Stimulated activated naive CD8-positive, alpha-beta T cell treated with anti-CD3 and anti-CD28 coated beads, Interleukin-15, Interleukin-2, amounts not matched to agents 100 ng/mL and 50 ng/mL, for 24 hours (primary cell): ENCODE results near the gene HOMER2.
A peak's percentile ranks its signal among the peaks of the same experiment; 100 is the strongest.
"Not testable (repeated sequence)": the region's sequence is repeated elsewhere in the genome, so short reads cannot be mapped to it uniquely, and the experiment has no call there.

Source experiments
- H3K27ac Mint-ChIP-seq: one replicate; pipeline ENCODE4 v1.8.0; 2021; ENCODE audit warnings: mild to moderate bottlenecking, mixed read lengths
- H3K27me3 Mint-ChIP-seq: one replicate; pipeline ENCODE4 v1.8.0; 2021; ENCODE audit warnings: mixed read lengths
- H3K36me3 Mint-ChIP-seq: one replicate; pipeline ENCODE4 v1.8.0; 2021; ENCODE audit warnings: low read depth, mixed read lengths
- H3K4me1 Mint-ChIP-seq: one replicate; pipeline ENCODE4 v1.8.0; 2021; ENCODE audit warnings: low read depth, mixed read lengths
- H3K4me3 Mint-ChIP-seq: one replicate; pipeline ENCODE4 v1.8.0; 2021; ENCODE audit warnings: mild to moderate bottlenecking, mixed read lengths
- H3K9me3 Mint-ChIP-seq: one replicate; pipeline ENCODE4 v1.8.0; 2021; ENCODE audit warnings: mixed read lengths

HOMER2 gene

GRCh38 chr15:82950295-82950694, 2.2 kb downstream of the HOMER2 start:
- H3K4me3 Mint-ChIP-seq, result no peak overlapping the region
- no peaks in the 10 kb centered on the region for H3K36me3 Mint-ChIP-seq
- no peak overlapping the region for H3K27ac Mint-ChIP-seq
- peaks cover 5% of the 10 kb centered on the region for H3K4me1 Mint-ChIP-seq
- H3K9me3 Mint-ChIP-seq, result no peaks in the 10 kb centered on the region
- peaks cover 13% of the 10 kb centered on the region for H3K27me3 Mint-ChIP-seq

- no peaks in the 10 kb centered on the region for H3K36me3 Mint-ChIP-seq
- H3K4me3 Mint-ChIP-seq, result no peak overlapping the region
- no peak overlapping the region for H3K27ac Mint-ChIP-seq
- no peaks in the 10 kb centered on the region for H3K9me3 Mint-ChIP-seq
- H3K27me3 Mint-ChIP-seq, result peaks cover 8% of the 10 kb centered on the region
- no peaks in the 10 kb centered on the region for H3K4me1 Mint-ChIP-seq
These were observed 6.3 kb downstream of the HOMER2 start for GRCh38 chr15:82946155-82946701.

DNA sequence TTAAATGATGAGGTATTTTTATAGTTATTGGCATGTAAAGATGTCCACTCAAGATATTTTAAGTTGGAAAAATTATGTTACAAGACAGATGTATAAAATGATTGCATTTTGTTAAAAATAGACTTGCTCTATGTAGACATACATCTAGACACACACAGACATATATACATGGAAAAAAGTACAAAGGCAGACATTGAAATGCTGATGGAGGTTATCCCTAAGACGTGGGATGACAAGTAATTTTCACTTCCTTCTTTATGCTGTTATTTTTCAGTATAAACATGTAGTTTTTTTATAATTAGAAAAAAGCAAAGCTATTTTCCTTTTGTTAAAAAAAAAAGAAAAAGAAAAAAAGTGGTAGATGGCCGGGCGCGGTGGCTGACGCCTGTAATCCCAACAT, 7.2 kb downstream of the HOMER2 start:
- Mint-ChIP-seq H3K4me3 (no peak overlapping the region), H3K27ac (no peak overlapping the region), H3K9me3 (no peaks in the 10 kb centered on the region), H3K36me3 (no peaks in the 10 kb centered on the region), H3K4me1 (no peaks in the 10 kb centered on the region), H3K27me3 (peaks cover 8% of the 10 kb centered on the region)

DNA sequence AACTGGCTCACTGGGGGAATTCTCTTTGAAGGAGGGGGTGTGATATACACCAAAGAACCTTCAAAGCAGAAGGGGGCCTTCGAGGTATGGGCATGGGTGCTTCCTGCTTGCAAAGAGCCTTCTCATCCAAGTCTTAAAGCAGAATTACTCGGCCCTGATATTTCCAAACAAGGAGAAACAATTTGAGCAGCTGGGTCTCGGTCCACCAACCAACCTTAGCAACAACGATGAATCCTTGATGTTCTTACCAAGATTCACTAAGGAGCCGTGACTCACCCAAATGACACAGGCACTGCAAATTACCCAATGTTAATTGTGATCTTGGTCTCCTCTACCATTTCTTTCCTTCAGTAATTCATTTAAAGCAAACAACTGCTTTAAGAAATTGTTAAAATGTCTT, 7.7 kb downstream of the HOMER2 start:
- no peaks in the 10 kb centered on the region for H3K4me1 Mint-ChIP-seq

GRCh38 chr15:82944056-82944455, 8.5 kb downstream of the HOMER2 start:
- H3K9me3 Mint-ChIP-seq, result no peaks in the 10 kb centered on the region
- H3K4me3 Mint-ChIP-seq, result no peak overlapping the region
- no peak overlapping the region for H3K27ac Mint-ChIP-seq
- H3K4me1 Mint-ChIP-seq, result no peaks in the 10 kb centered on the region
- H3K27me3 Mint-ChIP-seq, result peaks cover 8% of the 10 kb centered on the region
- H3K36me3 Mint-ChIP-seq, result no peaks in the 10 kb centered on the region

More for the DNA sequence above, 7.7 kb downstream of the HOMER2 start:
- Mint-ChIP-seq H3K4me3 (no peak overlapping the region), H3K36me3 (no peaks in the 10 kb centered on the region), H3K27ac (no peak overlapping the region), H3K27me3 (peaks cover 8% of the 10 kb centered on the region), H3K9me3 (no peaks in the 10 kb centered on the region)

GRCh38 chr15:82943176-82943575, 9.3 kb downstream of the HOMER2 start:
- H3K4me1 Mint-ChIP-seq, result no peaks in the 10 kb centered on the region
- no peaks in the 10 kb centered on the region for H3K9me3 Mint-ChIP-seq
- H3K4me3 Mint-ChIP-seq, result no peak overlapping the region
- H3K27me3 Mint-ChIP-seq, result peaks cover 8% of the 10 kb centered on the region
- no peaks in the 10 kb centered on the region for H3K36me3 Mint-ChIP-seq
- H3K27ac Mint-ChIP-seq, result no peak overlapping the region

- H3K4me3 Mint-ChIP-seq, result no peak overlapping the region
- no peaks in the 10 kb centered on the region for H3K4me1 Mint-ChIP-seq
- H3K36me3 Mint-ChIP-seq, result no peaks in the 10 kb centered on the region
- H3K27me3 Mint-ChIP-seq, result peaks cover 8% of the 10 kb centered on the region
- H3K9me3 Mint-ChIP-seq, result no peaks in the 10 kb centered on the region
- H3K27ac Mint-ChIP-seq, result no peak overlapping the region
These were observed 9.8 kb downstream of the HOMER2 start for GRCh38 chr15:82942691-82943090.

DNA sequence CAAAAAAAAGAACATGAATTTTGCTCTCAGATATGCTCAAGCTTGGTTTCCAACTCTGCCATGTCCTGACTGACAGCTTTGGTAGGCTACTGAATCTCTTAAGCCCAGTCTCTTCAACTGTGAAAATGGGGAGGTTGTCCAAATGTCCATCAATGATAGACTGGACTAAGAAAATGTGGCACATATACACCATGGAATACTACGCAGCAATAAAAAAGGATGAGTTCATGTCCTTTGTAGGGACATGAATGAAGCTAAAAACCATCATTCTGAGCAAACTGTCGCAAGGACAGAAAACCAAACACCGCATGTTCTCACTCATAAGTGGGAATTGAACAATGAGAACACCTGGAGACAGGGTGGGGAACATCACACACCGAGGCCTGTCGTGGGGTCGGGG, 12.8 kb downstream of the HOMER2 start:
- H3K36me3 Mint-ChIP-seq, H3K4me1 Mint-ChIP-seq, H3K9me3 Mint-ChIP-seq, H3K27me3 Mint-ChIP-seq, H3K27ac Mint-ChIP-seq, H3K4me3 Mint-ChIP-seq: not testable (repeated sequence)

GRCh38 chr15:82937712-82938058, 14.8 kb downstream of the HOMER2 start:
- H3K27me3 Mint-ChIP-seq, result no peaks in the 10 kb centered on the region
- H3K27ac Mint-ChIP-seq, result no peak overlapping the region
- no peak overlapping the region for H3K4me3 Mint-ChIP-seq
- no peaks in the 10 kb centered on the region for H3K36me3 Mint-ChIP-seq
- no peaks in the 10 kb centered on the region for H3K9me3 Mint-ChIP-seq
- H3K4me1 Mint-ChIP-seq, result peaks cover 15% of the 10 kb centered on the region

GRCh38 chr15:82936966-82937711, 15.4 kb downstream of the HOMER2 start:
- Mint-ChIP-seq H3K4me1 (peaks cover 15% of the 10 kb centered on the region), H3K27me3 (no peaks in the 10 kb centered on the region), H3K9me3 (no peaks in the 10 kb centered on the region), H3K27ac (no peak overlapping the region), H3K36me3 (no peaks in the 10 kb centered on the region), H3K4me3 (no peak overlapping the region)

GRCh38 chr15:82935382-82935781, 17.1 kb downstream of the HOMER2 start:
- Mint-ChIP-seq H3K27ac (peak overlapping the region; percentile 16), H3K27me3 (no peaks in the 10 kb centered on the region), H3K4me3 (no peak overlapping the region), H3K4me1 (peaks cover 15% of the 10 kb centered on the region), H3K9me3 (no peaks in the 10 kb centered on the region), H3K36me3 (no peaks in the 10 kb centered on the region)

- Mint-ChIP-seq H3K9me3 (no peaks in the 10 kb centered on the region), H3K4me3 (no peak overlapping the region), H3K4me1 (peaks cover 15% of the 10 kb centered on the region), H3K27ac (no peak overlapping the region), H3K27me3 (no peaks in the 10 kb centered on the region), H3K36me3 (no peaks in the 10 kb centered on the region)
These were observed 18.2 kb downstream of the HOMER2 start for GRCh38 chr15:82934100-82934880.

DNA sequence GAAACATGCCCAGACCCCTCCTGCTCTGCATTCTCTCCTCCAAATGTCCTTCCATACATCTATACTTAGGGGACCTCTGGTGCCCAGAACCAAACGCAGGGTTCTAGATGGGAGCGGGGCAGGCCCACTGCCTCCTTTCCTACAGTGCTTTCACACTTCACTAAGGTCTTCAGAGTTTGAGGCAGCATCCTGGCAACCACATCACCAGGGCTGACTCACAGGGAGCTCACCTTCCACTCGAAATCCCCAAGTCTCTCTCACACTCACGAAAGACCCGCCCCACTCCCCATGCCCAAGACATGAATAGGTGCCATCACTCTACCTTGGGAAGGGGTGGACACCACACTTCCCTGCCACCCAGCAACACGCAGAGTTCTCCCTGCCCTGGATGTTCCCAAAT, 18.9 kb downstream of the HOMER2 start:
- no peak overlapping the region for H3K27ac Mint-ChIP-seq
- no peaks in the 10 kb centered on the region for H3K36me3 Mint-ChIP-seq
- H3K4me1 Mint-ChIP-seq, result peaks cover 15% of the 10 kb centered on the region
- no peaks in the 10 kb centered on the region for H3K9me3 Mint-ChIP-seq
- H3K27me3 Mint-ChIP-seq, result no peaks in the 10 kb centered on the region
- H3K4me3 Mint-ChIP-seq, result no peak overlapping the region

DNA sequence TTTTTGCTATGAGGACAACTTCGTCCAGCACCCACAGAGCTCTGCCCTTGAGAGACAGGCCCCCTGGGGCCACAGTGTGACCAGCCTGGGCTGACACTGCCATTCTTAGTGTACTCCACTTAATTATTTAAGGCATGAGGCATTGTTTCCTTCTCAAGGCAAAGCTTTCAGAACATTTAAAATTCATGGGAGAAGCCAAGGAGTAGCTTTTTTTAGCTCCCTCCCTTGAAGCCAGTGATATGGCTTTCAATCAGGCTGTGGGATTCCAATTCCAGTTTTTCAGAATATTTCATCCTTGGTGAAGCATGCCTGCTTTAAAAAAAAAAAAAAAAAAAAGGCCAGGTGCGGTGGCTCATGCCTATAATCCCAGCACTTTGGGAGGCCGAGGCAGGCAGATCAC, 21.3 kb downstream of the HOMER2 start:
- no peaks in the 10 kb centered on the region for H3K9me3 Mint-ChIP-seq
- no peak overlapping the region for H3K4me3 Mint-ChIP-seq
- H3K27me3 Mint-ChIP-seq, result no peaks in the 10 kb centered on the region
- H3K36me3 Mint-ChIP-seq, result no peaks in the 10 kb centered on the region
- H3K4me1 Mint-ChIP-seq, result peaks cover 15% of the 10 kb centered on the region
- no peak overlapping the region for H3K27ac Mint-ChIP-seq

DNA sequence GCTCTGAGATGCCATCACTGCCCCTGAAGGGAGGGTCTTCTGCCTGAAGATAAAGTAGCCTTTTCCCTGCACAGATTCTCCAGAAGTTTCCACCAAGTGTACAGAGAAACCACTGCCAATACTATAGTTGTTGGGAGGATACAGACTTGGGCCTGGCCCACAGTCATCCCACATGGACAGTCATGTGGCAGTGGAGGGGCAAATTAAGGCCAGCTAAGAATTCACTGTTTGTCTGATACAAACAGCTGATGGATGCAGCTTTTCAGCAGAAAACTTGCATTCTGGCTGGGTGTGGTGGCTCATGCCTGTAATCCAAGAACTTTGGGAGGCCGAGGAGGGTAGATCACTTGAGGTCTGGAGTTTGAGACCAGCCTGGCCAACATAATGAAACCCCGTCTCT, 22.1 kb downstream of the HOMER2 start:
- H3K4me1 Mint-ChIP-seq, result peaks cover 15% of the 10 kb centered on the region
- H3K27ac Mint-ChIP-seq, result no peak overlapping the region
- no peaks in the 10 kb centered on the region for H3K36me3 Mint-ChIP-seq
- no peaks in the 10 kb centered on the region for H3K9me3 Mint-ChIP-seq
- no peak overlapping the region for H3K4me3 Mint-ChIP-seq
- no peaks in the 10 kb centered on the region for H3K27me3 Mint-ChIP-seq
